ENCODE data around the gene ITIH5. TPM values are rescaled to one million over a fixed set of nuclear protein-coding genes. Genes with fewer than 3 reads are reported as not detected.

ITIH5 gene
- total RNA-seq, 1 experiment from 2014 or later: not detected

DNA sequence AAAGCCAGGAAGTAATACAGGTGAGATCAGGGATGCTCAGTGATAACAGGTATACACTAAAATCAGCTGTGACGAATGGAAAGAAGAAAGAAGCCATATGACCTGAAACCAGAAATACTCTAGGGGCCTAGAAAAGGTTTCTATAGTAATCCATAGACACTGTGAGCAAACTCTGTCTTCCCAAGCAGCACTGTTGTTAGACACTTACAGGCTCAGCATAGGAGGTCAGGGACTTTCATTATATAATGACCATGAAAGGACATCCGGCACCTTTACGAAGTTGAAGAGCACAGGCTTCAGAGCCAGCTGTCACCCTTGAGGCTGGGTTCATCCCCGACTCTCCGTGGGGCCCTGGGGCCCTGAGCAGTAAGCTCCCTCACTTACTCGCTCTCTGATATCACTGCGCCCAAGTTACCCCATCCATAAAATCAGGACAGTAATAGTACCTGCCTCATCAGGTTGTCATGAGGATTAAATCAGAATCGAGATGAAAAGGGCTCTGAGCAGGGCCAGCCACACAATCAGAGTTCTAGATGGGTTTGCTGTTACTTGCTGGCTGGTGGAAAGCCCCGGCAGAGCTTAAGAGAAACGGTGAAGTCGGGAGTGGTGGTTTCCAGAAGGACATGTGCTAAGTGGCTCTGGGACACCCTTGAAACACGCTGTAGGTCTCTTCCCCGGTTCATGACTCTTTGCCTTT lies 79.5 kb downstream of the ITIH5 start:
- no peak for DNase-seq (ENCODE audit: low spot score)

DNA sequence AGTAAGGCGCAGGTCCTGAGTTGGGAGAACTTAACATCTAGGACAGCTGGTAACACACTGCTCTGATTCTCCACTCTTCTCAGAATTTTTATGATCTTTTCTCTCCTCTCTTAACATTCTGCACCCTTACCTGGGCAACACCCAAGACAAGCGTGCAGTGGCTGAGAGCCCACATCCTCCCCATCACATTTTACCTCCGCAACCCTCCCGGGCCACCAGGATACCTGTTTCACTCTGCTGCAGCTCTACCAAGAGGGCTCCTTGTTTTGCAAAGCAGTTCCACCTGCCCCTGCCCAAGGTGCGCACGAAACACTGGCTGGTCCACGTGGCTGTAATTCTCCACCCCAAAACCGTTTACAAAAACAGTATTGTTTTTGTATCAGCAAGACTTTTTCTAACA lies 81.5 kb downstream of the ITIH5 start:
- no peak for DNase-seq (ENCODE audit: low spot score)

DNA sequence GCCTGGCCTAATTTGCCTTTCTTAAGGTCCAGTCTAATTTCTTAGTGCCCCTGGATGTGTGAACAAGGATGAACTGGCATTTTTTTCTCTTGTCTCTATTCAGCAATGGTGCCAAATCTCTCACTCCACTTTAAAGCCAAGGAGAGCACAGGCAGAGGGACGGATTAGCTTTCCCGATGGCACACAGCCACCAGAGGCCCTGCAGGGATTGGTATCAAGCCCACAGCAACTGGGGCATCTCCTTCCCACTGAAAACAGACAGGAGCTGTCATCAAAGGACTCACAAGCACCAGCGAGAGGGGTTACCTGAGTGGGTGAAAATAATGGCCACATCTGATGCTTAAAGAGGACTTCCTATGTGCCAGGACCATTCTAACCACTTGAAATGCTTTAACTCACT lies 83.1 kb downstream of the ITIH5 start:
- no peak for DNase-seq (ENCODE audit: low spot score)

DNA sequence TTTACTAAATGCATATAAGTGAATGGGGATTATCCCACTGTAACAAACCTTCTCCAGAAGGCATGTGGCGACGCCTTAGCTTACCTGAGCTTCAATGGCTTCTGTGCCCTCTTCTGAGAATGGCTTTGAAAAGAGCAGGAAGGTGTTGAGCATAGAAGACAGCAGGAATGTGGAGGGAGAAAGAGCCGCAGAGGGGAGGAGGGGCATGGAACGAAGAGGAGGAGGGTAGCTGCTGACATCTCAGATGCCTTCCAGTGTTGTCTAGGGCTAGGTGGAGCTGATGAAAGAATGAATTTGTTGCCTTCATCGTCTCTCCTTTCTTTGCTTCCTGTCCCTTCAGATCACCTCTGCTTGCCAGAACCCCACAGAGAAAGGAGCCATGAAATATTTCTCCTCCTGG lies 86.2 kb downstream of the ITIH5 start:
- no peak for DNase-seq (ENCODE audit: low spot score)

DNA sequence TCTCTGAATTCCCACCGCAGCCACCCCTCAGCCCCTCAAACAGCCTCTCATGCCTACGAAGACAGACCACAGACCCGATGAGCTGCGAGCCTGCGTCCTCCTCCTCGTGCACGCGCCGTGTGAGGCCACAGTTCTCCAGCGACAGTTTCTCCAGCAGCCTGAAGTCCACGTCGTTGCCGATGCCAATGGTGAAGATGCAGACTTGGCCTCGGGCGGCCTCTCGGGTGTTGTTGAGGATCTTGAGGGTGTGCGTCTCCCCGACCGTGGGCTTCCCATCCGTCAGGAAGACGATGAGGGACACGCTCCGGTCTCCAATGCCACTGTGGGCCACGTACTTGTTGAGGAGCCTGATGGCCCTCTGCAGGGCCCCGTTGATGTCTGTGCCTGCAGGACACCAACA lies 87.1 kb downstream of the ITIH5 start:
- no peak for DNase-seq (ENCODE audit: low spot score)

DNA sequence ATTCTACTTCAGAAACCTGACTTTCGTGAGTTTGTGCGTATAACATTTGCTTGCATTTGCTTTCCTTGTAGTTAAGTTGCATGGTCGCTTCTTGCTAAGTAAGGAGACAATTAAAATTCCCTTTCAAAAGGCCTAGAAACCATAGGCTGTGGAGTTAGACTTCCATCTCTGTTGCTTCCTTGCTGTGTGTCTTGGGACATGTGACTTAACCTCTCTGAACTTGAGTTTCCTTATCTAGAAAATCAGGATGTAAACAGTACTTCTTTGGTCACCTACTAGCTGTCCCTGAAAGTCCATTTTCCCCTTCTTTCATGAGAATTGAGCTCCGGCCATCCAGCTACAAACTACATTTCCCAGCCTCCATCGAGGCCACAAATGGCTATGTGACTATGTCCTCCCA lies 89.2 kb downstream of the ITIH5 start:
- no peak for DNase-seq (ENCODE audit: low spot score)

DNA sequence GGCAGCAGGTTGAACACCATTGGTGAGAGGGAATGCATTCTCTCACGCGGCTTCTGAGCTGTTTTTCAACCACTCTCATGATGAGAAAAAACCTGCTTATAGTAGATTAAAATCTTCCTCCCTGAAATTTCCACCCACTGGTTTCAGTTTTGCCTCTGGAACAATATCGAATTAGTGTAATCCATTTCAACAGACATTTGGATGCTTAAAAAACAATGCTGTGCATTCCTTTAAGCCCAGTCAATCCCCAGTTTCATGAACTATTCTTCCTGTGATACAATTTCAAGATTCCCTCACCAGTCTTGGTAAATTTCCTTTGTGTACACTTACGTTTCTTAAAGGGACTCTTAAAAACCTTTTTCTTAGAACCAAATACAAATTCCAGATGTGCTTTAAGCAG lies 89.6 kb downstream of the ITIH5 start:
- no peak for DNase-seq (ENCODE audit: low spot score)

DNA sequence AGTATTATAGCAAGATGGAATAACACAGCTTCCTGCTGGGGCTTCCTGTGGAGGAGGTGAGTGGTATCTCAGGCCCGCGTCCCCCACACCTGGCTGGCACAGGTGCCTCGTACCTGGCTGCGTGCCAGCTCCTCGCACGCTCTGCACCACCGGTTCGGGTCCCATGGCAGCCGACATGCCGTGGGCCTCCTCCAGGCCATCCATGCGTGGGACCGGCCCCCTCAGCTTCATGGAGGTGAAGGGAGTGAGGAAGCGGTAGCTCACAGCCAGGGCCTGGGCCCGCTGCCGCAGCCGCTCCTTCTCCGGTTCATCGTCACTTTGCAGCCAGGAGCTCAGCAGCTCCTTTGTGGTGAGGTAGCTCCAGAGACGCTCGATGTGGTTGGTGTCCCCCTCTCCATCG lies 90.4 kb downstream of the ITIH5 start:
- DNase-seq (ENCODE audit: low spot score): no peak

DNA sequence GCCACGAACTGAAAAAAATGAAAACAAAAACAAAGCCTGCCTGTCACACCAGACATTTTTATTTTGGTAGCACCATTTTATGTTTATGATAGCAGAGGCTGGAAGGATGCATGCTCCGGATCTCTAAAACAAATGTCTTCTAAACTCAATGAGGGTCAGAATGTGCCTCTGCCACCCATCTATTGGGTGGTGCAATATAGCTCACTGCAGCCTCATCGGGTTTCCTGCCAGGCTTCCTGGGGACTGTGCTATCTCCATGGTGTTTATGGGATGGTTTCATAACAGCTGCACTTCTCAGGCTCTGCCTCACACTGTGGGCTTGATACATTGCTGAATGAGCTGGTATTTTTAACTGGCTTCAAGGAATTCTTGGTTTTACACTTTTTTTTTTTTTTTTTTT lies 94.4 kb downstream of the ITIH5 start:
- no peak for DNase-seq (ENCODE audit: low spot score)

DNA sequence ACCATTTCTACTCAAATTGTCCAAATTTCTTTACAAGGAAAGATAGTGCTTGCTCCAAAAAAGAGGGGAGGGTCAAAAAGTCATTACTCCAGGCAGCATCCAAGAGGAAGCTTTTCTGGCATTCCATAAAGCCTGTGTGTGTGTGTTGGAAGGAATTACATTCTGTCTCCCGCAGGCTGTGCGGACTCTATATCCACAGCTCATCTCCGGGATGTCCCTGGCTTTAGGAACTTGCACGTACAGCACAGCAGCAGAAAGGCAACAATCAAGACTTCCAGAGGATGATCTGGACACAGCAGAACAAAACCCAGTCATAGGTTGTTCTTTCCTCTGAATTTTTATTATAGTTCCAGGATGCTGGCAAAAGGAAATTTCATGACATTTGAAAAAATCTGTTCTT lies 94.8 kb downstream of the ITIH5 start:
- no peak for DNase-seq (ENCODE audit: low spot score)

DNA sequence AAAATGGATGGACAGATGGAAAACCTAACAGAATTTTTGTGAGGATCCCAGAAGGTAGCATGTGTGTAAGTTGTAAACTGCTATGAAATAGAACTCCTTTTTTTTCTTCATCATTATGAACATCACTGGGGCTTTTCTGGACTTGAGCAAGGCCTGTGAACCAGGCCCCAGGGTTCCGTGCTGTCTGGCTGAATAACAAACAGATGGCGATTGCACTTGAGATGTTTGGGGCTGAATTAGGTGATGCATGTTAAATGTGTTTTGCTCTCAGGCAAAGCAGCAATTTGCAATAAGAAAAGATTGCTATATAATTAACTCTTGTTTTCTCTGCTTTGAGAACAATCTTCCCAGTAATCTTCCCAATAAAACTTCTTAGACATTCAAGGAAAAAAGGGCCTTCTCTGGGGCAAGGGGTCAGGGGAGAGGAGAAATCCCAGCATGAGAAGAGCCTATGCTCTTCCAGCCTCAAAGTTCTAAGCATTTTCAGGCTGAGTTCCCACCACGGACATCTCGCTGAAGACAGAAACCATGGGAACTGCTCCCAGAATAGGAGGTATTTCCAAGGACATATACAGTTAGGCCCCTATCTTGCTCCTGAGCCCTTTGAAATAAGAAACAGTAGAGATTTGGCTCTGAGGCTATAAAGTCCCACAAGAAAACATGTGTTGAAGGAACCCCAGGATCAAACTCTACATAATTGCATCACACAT lies 98.7 kb downstream of the ITIH5 start:
- DNase-seq (ENCODE audit: low spot score): no peak

DNA sequence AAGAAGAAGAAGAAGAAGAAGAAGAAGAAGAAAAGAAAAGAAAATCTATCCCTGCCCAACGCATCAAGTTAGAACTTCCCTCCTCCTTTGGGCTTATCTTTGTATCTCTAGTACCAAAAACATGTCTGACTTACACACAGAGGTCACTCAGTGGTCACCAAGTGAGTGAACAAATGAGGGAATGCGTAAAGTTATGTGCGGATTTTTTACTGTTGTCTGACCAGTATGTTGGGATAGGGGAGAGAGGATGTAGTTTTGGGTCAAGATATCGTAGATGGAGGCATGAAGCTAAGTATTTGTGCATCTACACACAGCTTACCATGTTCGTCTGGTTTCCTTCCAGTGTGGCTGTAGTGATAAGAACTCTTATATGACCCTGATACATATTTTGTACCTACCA lies 99.9 kb downstream of the ITIH5 start:
- DNase-seq (ENCODE audit: low spot score): no peak

DNA sequence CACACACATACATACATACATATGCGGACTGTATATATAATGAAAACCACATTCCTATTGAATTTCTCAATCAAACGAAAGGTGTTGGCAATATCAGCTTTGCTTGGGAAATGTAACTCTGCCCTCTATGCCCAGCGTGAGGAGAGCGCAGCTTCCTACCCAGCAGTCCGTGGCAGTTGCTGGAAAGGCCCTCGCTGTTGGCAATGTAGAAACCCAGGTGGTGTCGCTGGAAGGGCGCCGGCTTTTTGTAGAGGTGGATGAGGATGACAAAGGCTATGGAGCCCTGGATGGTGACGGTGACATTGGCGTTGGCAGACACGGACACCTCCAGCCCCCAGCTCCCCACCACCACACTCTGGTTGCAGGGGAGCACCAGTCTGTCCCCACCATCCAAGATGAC lies 100.9 kb downstream of the ITIH5 start:
- no peak for DNase-seq (ENCODE audit: low spot score)

DNA sequence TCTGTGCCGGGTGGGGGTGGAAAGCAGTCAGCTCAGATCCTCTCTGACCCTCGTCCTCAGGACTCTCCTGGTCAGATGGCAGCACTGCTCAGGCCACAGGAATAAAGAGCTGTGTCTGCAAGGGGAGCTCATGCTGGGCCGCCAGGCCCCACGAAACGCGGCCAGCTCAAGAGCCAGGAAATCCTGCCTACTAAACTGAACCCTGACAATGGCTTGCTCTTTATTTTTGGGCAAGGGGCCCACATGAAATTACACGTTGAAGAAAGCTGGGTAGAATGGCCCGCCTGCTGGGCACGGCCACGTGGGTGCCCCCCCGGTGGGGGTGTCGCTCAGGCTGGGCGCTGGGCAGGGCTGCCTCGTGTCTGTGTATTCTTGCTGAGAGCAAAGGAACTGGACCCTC lies 103.0 kb downstream of the ITIH5 start:
- no peak for DNase-seq (ENCODE audit: low spot score)

DNA sequence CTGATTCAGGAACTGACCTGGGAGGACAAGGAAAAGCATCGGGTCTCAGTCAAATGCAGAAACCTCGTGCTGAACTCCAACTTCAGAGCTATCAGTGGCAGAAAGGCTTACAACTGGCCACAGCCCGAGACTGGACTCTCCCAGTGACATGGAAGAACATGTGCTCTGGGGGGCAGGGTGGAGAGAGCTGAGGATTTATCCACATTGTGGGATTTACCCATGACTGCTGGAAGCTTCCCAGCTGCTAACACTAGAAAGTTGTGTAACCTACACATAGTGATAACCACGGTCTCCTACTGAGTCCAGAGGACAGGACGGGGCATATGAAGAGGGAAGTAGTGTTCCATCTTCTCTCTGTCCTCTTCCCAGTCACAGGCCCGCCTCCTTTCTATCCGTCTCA lies 103.4 kb downstream of the ITIH5 start:
- DNase-seq (ENCODE audit: low spot score): no peak

DNA sequence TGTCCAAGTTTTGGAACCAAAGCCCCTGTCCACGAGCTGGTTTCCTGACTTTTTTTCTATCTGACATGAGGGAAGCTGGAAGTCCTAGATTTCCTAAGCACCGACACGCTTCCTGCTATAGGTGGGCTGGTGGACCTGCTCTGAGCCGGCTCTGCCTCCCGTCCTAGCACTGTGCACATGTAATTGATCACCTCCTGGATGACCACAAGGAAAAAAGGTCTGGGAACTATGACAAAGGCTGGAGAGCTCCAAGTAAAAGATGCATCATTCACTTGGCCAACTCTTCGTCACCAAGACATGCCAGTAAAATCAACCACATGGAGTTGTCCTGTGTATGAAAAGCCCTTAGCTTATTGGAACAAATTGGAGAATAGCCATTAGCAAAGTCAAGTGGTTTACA lies 104.8 kb downstream of the ITIH5 start:
- no peak for DNase-seq (ENCODE audit: low spot score)

DNA sequence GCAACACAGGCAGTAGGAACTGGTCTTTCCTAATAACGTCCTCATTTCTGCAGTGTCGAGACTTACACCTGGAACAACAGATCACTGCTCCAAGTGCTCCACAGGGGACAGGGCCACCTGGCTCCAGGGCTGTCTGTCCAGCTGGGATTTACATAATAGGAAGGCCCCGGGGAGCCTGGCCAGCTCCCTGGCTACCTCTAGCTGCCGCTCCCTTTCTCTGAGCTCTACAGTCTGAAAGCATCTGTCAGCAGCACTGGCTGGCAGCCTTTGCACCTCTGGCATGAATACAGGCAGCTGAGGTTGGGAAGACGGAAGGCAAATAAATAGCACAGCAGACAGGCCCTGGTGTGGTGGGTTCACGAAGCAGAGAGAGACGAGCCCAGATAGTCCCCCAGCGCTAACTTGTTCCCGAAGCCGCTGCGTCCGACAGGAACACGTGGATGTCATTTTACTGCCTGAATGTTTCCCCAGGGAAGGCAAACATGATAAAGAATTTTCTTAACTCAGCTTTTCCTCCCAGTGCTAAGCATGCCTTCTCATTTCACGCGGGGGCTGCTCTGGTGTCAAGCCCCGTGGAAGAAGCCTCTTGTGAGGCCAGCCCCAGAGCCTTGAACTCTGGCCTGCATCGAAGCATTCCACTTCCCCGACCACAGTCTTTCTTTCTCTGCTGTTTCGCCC lies 105.4 kb downstream of the ITIH5 start:
- DNase-seq (ENCODE audit: low spot score): no peak

DNA sequence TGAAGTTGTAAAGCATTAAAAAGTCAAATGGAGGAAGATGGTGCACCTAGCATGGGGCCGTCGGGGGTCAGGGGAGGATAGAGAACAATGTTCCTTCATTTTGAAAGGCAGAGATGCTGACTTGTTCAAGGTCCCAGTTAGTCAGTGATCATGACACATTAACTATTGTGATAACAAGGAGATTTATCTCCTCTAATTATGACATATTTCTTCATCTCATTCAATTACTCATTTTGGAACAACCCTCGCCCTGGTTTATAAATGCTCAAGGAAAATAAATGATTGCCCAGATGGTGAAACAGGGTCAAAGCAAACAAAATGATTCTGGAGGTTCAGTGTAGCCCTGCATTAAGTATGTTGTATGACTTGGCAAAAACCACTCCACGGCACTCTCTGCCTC lies 106.2 kb downstream of the ITIH5 start:
- DNase-seq (ENCODE audit: low spot score): no peak

DNA sequence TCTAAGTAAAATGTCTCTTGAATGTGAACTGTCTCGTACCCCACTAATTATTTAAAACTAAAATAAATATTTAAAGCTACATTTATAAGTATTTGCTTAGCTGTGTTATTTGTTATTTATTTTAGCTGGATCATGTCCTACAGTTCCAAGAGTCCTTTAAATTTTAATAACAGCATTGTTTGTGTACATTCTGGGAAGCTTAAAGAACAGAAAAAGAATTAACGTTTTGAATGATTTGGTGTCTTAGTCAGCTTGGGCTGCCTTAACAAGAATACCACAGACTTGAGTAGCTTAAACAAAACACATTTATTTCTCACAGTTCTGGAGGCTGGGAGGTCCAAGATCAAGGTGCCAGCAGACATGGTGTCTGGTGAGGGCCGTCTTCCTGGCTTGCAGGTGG lies 107.4 kb downstream of the ITIH5 start:
- DNase-seq (ENCODE audit: low spot score): no peak

DNA sequence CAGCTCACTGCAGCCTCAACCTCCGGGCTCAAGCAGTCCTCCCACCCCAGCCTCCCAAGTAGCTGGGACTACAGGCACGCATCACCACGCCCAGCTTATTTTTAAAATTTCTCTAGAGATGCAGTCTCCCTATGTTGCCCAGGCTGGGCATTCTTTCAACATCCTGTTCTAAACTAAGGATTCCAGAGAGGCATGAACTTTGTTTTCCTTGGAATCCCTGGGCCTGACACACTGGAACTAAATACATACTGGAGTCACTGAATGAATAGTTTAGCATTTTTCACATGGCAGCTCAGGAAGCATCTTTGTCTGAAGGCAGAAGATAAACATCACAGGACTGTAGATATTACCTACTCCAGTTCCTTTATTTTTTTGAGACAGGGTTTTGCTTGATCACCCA lies 108.7 kb downstream of the ITIH5 start:
- DNase-seq (ENCODE audit: low spot score): no peak

DNA sequence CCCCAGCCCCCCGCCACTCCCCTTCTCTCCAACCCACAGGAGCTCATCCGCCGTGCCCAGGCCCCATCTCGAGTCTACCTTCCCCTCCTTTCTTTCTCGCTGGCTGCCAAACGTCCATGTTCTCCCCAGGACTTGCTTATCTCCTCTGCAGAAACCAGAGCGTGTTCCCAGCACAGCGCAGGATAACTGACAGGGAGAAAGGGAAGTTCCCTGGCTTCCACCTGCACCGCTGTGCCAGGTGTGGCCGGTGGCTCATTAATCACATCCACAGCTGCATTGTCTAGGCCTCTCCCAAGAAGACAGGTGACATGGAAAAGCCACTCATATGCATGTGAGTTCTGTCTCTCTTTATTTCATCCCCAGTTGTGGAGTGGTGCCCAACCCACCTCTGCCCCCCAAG lies 113.2 kb downstream of the ITIH5 start:
- no peak for DNase-seq (ENCODE audit: low spot score)

DNA sequence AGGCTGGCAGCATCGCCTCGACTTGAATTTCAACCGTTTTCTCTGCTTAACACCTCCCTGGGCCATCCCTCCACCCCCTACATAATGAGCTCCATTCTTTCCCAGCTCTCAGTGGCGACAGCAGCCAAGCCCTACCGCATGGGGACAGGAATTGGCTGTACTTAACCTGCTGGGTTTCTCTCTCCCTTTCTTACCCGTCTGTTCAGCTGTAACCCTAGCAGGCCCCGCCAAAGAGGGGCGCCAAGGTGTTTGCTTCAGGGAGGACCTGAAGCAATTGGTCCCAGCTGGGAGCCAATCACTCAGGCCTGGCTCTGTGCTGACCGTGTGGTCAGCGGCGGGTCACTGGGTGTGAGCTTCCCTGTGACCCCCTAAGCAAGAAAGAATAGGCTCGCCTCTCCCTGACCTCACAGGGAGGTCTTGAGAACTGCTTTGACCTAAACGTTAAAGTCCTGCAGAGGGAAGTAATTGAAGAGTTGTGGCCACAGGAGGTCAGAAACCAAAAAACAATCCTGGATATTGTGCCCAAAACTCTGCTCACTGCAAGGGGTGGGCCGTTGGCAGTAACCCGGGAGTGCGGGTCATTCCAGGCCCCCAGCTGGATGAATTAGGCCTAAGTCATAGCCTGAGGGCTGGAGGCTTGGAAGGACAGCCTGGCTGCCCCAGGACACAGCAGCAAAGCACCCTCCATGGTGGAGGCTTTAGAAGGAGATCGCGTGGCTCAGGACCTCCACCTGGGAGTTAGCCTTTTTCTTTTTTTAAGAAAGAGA lies 114.6 kb downstream of the ITIH5 start:
- no peak for DNase-seq (ENCODE audit: low spot score)
